GM12873 (cell line): Measurements from ENCODE around the gene PRCD.
A peak's percentile ranks its signal among the peaks of the same experiment; 100 is the strongest.

Source experiments
- CTCF ChIP-seq: IDR thresholded peaks from 2 replicates; pipeline ENCODE4 v1.5.1; 2012; ENCODE audit warnings: low read depth, mild to moderate bottlenecking, moderate library complexity, low read length, control low read depth; ENCODE audit not compliant: insufficient read depth; ENCODE audit errors: missing control alignments

The PRCD gene

GRCh38 chr17:76545918-76546555, 6.2 kb downstream of the PRCD start:
- no peak for TF ChIP-seq CTCF

GRCh38 chr17:76546556-76547182, 6.8 kb downstream of the PRCD start:
- TF ChIP-seq CTCF = no peak

- peak; percentile 84 for TF ChIP-seq CTCF
Observed at GRCh38 chr17:76547183-76547641, 7.4 kb downstream of the PRCD start.

- no peak for TF ChIP-seq CTCF
Observed at GRCh38 chr17:76547642-76548202, 7.9 kb downstream of the PRCD start.

GRCh38 chr17:76548378-76549214, 8.8 kb downstream of the PRCD start:
- no peak for TF ChIP-seq CTCF

GRCh38 chr17:76549215-76549518, 9.3 kb downstream of the PRCD start:
- no peak for TF ChIP-seq CTCF

- no peak for TF ChIP-seq CTCF
Observed at GRCh38 chr17:76549539-76549938, 9.7 kb downstream of the PRCD start.
